ENCODE results near the gene LRP8. TPM values are rescaled to one million over a fixed set of nuclear protein-coding genes. Genes with fewer than 3 reads are reported as not detected.

LRP8 gene
- total and polyA plus RNA-seq, 2 experiments from 2014 or later = 27.8 to 71.1 TPM

DNA sequence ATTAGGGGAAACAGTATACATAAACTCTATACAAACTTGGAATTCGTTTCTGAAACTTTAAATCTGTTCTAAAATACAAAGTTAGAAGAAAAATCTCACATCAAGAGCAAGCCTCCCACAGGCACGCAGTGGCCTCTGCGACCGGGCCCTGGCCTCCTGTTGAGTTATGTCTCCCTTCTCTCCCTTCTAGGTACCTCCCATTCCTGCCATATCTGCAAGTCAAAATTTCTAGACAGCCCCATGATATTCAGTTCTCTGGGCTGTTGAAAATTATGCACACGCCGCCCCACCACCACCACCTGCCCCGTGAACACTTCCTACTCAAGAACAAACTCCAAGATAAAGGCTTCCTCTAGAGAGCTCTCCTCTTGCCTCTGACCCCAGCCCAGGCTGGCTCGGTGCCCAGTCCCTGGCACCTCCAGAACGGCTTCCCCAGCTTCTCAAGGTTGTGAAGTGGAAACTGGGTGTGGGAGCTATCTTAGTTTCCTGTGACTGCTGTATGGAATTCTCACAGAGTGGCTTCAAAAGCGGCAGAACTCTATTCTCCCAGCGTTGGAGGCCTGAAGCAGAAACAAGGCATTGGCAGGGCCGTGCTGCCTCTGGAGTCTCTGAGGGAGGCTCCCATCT lies 37.7 kb upstream of the LRP8 start:
- peaks cover 31% of the 10 kb centered on the region for H3K27me3 Mint-ChIP-seq (ENCODE audit: insufficient read depth, low read depth, poor library complexity)
- H3F3A ChIP-seq (replicated peaks; ENCODE audit: low read depth) = no peaks in the 10 kb centered on the region
- no peak overlapping the region for H3K27ac Mint-ChIP-seq
- H3K4me3 Mint-ChIP-seq = no peak overlapping the region
- H3K27ac ChIP-seq (ENCODE audit: low read depth) = no peak overlapping the region
- H3K36me3 Mint-ChIP-seq (ENCODE audit: low read depth) = no peaks in the 10 kb centered on the region
- H4K20me1 ChIP-seq (replicated peaks; ENCODE audit: insufficient read depth) = no peaks in the 10 kb centered on the region
- TF ChIP-seq REST (IDR thresholded peaks at IDR 0.05; ENCODE audit: unreplicated experiment) = no peak
- TF ChIP-seq POLR2AphosphoS5 (IDR thresholded peaks at IDR 0.05; ENCODE audit: low read depth) = no peak
- TF ChIP-seq CTCF (conservative IDR thresholded peaks at IDR 0.05; ENCODE audit: low read depth in 2 of 2) = no peak
- TF ChIP-seq JUNB (IDR thresholded peaks at IDR 0.05; ENCODE audit: unreplicated experiment) = no peak
- TF ChIP-seq, protein P1, sequence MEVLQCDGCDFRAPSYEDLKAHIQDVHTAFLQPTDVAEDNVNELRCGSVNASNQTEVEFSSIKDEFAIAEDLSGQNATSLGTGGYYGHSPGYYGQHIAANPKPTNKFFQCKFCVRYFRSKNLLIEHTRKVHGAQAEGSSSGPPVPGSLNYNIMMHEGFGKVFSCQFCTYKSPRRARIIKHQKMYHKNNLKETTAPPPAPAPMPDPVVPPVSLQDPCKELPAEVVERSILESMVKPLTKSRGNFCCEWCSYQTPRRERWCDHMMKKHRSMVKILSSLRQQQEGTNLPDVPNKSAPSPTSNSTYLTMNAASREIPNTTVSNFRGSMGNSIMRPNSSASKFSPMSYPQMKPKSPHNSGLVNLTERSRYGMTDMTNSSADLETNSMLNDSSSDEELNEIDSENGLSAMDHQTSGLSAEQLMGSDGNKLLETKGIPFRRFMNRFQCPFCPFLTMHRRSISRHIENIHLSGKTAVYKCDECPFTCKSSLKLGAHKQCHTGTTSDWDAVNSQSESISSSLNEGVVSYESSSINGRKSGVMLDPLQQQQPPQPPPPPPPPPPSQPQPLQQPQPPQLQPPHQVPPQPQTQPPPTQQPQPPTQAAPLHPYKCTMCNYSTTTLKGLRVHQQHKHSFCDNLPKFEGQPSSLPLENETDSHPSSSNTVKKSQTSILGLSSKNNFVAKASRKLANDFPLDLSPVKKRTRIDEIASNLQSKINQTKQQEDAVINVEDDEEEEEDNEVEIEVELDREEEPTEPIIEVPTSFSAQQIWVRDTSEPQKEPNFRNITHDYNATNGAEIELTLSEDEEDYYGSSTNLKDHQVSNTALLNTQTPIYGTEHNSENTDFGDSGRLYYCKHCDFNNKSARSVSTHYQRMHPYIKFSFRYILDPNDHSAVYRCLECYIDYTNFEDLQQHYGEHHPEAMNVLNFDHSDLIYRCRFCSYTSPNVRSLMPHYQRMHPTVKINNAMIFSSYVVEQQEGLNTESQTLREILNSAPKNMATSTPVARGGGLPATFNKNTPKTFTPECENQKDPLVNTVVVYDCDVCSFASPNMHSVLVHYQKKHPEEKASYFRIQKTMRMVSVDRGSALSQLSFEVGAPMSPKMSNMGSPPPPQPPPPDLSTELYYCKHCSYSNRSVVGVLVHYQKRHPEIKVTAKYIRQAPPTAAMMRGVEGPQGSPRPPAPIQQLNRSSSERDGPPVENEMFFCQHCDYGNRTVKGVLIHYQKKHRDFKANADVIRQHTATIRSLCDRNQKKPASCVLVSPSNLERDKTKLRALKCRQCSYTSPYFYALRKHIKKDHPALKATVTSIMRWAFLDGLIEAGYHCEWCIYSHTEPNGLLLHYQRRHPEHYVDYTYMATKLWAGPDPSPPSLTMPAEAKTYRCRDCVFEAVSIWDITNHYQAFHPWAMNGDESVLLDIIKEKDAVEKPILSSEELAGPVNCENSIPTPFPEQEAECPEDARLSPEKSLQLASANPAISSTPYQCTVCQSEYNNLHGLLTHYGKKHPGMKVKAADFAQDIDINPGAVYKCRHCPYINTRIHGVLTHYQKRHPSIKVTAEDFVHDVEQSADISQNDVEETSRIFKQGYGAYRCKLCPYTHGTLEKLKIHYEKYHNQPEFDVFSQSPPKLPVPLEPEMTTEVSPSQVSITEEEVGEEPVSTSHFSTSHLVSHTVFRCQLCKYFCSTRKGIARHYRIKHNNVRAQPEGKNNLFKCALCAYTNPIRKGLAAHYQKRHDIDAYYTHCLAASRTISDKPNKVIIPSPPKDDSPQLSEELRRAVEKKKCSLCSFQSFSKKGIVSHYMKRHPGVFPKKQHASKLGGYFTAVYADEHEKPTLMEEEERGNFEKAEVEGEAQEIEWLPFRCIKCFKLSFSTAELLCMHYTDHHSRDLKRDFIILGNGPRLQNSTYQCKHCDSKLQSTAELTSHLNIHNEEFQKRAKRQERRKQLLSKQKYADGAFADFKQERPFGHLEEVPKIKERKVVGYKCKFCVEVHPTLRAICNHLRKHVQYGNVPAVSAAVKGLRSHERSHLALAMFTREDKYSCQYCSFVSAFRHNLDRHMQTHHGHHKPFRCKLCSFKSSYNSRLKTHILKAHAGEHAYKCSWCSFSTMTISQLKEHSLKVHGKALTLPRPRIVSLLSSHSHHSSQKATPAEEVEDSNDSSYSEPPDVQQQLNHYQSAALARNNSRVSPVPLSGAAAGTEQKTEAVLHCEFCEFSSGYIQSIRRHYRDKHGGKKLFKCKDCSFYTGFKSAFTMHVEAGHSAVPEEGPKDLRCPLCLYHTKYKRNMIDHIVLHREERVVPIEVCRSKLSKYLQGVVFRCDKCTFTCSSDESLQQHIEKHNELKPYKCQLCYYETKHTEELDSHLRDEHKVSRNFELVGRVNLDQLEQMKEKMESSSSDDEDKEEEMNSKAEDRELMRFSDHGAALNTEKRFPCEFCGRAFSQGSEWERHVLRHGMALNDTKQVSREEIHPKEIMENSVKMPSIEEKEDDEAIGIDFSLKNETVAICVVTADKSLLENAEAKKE (CRISPR knock-in tag; IDR thresholded peaks at IDR 0.05) = no peak
- TF ChIP-seq, protein P2, sequence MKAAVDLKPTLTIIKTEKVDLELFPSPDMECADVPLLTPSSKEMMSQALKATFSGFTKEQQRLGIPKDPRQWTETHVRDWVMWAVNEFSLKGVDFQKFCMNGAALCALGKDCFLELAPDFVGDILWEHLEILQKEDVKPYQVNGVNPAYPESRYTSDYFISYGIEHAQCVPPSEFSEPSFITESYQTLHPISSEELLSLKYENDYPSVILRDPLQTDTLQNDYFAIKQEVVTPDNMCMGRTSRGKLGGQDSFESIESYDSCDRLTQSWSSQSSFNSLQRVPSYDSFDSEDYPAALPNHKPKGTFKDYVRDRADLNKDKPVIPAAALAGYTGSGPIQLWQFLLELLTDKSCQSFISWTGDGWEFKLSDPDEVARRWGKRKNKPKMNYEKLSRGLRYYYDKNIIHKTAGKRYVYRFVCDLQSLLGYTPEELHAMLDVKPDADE (IDR thresholded peaks at IDR 0.05) = no peak
- no peak for TF ChIP-seq EZH2 (IDR thresholded peaks at IDR 0.05; ENCODE audit: low read depth, unreplicated experiment)
- TF ChIP-seq NANOG (IDR thresholded peaks at IDR 0.05; ENCODE audit: borderline replicate concordance) = no peak
- TF ChIP-seq ZNF331 (CRISPR knock-in tag; IDR thresholded peaks at IDR 0.05; ENCODE audit: low read depth) = no peak
- TF ChIP-seq CREB1 (CRISPR knock-in tag; IDR thresholded peaks at IDR 0.05; ENCODE audit: low read depth) = no peak
- no peak for TF ChIP-seq STAT1 (IDR thresholded peaks at IDR 0.05; ENCODE audit: unreplicated experiment)
- no peak for TF ChIP-seq ZNF114 (CRISPR knock-in tag; IDR thresholded peaks at IDR 0.05)
- TF ChIP-seq EZH2phosphoT487 (IDR thresholded peaks at IDR 0.05; ENCODE audit: unreplicated experiment) = no peak
- no peaks in the 10 kb centered on the region for H3K9me3 Mint-ChIP-seq
- DNase-seq (ENCODE audit: low spot score) = no peak
- H3K4me2 ChIP-seq = no peak overlapping the region
- no peaks in the 10 kb centered on the region for H3K36me3 ChIP-seq (ENCODE audit: insufficient read depth)
- no peaks in the 10 kb centered on the region for H3K4me1 ChIP-seq (ENCODE audit: insufficient read depth)
- H3K27me3 ChIP-seq (ENCODE audit: insufficient read depth) = no peaks in the 10 kb centered on the region
- H3K4me3 ChIP-seq = no peak overlapping the region
- no peak for ATAC-seq
- no peak overlapping the region for H2AFZ ChIP-seq
- no peaks in the 10 kb centered on the region; the same call in 2 of the 3 replicates for H3K4me1 Mint-ChIP-seq
- H3K79me2 ChIP-seq (replicated peaks; ENCODE audit: insufficient read depth) = no peaks in the 10 kb centered on the region
- H3K9me2 ChIP-seq (ENCODE audit: insufficient read depth) = no peaks in the 10 kb centered on the region
